Activated T-cell treated with anti-CD3 and anti-CD28 coated beads, Interleukin-2, amount 50 U/mL, for 48 hours (primary cell): ENCODE results near the gene MSMB.
A peak's percentile ranks its signal among the peaks of the same experiment; 100 is the strongest.
"Not testable (repeated sequence)": the region's sequence is repeated elsewhere in the genome, so short reads cannot be mapped to it uniquely, and the experiment has no call there.

Source experiments
- DNase-seq, 2 experiments: peaks; one replicate each; pipeline ENCODE4 v3.0.0-alpha.2; 2020

The MSMB gene, protein sequence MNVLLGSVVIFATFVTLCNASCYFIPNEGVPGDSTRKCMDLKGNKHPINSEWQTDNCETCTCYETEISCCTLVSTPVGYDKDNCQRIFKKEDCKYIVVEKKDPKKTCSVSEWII

DNA sequence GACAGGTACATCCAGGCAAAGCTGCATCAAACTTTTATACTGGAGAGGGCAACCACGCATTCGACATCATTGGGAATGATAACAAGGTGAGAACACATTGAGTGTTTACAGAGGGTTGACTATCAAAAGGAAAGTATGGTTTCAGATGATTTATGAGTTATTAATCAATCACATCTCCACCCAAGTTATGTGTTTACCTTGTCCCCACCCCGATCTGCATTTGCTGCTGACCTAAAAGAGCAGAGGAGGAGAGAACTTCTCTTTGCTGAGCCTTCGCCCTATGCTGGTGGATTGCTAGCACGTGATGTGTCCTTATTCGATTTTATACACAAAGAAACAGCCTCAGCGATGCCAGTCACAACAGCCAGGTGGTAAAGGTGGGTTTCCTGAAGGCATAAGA, at the start of gene MSMB:
Gene MSMB, minus strand, starts transcription at position 9 of the 400 bp plus-strand sequence. CDS start 32 bp downstream, outside the sequence.
- no peak for DNase-seq

DNA sequence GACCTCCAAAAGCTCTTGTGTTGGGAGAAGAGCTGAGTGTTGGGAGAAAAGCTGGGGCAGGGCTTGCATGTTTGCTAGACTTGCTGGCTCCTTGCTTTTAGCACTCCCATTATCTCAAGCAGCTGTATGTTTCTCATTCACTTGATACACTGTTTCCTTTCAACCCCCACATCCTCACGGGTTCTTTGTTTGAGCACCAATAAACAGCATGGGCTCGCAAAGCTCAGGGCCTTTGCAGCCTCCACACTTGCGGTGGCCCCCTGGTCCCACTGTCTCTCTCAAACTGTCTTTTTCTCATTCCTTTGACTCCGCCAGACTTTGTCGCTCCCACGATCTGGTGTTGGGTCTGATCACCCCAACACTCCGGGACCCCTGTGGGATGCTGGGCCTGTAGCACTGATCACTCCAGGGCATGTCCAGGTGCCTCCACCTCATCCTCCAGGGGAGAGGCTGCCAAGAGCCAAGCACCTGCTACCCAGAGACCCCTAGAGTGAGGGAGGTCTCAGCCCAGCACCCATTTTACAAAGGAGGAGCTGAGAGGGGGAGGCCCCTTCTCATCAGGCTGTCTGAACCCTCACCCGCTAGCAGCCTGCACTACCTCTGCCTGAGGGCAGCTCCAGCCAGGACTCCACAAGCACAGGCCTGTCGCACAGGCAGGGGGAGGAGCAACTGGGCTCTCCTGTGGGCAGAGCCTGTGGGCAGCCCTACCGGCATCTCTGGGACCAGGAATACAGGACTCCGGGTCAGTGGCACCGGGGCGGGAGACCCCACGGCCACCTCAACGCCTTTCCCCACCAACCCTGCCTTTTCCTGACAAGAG, 49.1 kb upstream of the MSMB start:
- DNase-seq = peak; percentile 49 to 52

DNA sequence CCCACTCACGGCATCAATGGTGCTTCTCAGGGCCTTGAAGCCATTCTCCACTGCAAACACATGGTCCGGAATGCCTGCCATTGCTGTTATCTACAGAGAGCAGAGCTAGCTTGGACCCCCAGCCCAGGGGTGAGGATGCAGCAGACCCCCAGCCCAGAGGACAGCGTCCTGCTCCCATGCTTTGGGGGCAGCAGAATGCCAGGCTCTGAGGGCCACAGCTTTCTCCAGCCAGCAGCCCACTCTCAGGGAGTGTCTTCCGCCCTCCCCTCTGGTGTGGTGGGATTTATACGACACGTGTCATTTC, 48.1 kb upstream of the MSMB start:
- no peak for DNase-seq

DNA sequence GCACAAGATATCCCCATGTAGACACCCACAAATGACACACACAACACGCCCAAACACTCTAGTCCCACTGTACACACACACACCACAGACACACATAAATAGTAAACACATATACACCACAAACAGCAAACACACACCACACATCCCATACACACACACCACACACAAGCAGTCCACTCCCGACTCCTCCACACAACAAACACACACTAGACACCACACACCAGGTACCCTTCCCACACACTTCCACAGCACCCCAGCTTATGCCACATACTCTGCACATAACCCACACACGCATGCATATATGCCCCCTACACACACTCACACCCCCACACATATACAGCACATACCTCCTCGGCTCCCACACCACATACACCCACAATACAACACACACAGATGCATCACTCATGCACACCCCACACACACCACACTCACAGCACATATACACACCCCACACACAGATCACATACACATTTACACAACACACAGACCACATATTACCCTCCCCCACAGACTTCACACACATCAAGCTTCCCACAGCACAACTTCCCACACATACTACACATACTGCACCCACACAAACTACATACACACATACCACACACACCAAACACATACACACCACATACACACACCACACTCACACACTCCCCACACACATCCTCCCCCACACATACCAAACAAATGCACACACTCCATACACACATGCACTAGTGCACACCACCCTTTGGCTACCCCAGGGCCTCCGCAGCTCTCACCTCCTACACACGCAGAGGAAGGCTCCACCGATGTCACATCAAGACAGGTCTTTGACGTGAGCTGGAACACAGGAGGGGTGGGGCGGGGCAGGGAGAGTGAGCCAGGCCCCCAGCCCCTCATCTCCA, 47.5 kb upstream of the MSMB start:
- peak; percentile 49 to 60 for DNase-seq

DNA sequence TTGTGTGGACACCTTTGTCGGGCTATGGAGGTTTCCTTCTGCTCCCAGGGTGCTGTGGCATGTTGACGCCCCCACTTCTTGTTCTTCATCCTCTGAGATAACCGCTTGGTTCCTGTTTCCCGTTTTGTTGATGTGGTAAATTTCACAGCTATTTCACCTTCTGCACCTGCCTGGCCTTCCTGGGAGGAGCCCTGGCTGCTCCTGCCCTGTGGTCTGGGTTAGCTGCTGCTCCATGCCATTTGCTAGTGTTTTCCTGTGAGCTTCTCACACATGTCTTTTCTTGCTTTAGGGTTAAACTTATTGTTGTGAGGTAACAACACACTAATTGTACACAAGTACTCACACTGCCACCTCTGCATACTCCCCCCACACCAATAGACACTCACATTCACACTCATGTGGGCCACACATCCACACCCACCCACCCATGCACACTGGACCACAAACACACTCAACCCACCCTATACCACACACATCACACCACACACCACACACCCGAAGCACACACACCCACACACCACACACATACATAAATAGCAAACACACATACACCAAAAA, 46.5 kb upstream of the MSMB start:
- no peak for DNase-seq

DNA sequence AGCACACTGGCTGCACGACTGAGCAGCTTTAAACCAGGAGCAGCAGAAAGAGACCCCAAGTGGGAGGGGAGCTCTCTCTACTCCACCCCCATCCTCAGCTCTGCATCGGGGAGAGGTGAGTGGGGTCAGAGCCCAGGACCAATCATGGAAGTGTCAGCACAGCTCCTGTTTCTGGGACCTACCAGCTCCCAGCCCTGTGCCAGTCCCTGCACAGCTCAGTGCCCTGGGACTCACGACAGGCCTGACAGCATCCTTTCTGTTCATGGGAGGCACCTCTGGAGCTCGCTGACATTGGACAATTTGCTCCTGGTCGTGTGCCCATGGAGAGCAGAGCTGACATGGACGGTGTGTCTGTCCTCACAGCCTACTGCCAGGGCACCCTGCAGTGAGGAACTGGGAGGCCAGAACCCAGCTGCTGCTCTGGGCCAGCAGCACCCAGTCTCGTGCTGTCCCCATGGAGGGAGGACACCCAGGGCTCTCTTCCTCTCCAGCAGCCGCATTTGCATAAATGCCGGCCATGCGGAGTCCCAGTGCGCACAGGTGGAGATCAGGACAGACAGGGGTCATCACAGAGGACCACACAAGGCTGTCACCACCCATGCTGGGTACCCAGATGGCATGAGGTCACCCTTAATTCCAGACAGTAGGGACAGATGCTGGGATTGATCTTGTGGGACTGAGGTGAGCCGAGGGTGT, 45.9 kb upstream of the MSMB start:
- peak in 1 of 2 experiments; percentile 42 for DNase-seq

DNA sequence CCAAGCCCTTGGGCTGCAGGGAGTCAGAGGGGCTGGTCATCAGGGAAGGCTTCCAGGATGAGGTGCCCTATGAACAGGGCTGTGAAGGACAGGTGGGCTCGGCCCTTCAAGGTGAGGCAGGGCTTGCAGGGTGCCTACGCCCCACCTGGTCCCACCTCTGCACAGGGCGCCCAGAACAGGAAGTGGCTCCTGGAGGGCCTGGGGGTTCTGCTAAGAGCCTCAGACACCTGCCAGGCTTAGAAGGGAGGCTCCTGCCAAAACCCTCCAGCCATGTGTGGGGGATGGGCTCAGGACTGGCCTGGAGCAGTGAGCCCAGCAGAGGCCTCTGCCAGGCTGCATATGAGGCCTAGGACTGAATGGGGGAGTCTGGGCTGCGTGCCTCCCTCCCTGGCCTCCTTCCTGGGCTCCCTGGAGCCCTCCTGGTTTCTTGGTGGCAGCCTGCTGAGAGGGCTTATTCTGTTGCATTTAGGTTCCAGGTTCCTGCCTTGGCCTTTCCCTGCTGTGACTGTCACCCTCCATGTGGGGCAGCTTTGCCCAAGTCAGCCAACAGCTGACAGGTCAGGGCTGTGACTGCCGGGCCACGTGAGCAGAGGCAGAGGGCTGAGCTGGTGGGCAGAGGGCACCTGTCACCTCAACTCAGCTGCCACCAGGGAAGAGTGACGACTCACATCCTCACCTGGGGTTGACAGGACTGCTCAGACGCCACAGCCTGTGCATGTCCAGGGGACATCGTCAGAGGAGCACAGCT, 45.2 kb upstream of the MSMB start:
- DNase-seq = peak in 1 of 2 experiments; percentile 52

DNA sequence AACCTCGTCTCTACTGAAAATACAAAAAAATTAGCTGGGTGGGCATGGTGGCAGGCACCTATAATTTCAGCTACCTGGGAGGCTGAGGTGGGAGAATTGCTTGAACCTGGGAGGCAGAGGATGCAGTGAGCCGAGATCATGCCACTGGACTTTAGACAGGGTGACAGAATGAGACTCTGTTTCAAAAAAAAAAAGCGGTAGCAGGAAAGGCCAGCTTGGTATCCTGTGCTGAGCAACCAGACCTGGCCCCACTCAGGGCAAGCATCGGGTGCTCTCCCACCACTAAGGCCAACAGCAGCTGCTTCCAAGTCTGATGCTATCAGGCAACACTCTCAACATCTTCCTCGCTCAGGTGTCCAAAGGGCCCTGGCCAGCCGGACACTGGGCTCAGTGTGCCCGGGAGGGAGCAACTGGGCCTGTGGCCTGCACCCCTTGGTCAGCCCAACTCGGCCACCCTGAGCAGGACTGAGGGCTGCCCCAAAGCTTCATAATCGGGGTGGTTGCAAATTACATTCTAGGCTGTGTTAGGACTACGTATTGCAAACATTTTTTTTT, 44.3 kb upstream of the MSMB start:
- no peak for DNase-seq

DNA sequence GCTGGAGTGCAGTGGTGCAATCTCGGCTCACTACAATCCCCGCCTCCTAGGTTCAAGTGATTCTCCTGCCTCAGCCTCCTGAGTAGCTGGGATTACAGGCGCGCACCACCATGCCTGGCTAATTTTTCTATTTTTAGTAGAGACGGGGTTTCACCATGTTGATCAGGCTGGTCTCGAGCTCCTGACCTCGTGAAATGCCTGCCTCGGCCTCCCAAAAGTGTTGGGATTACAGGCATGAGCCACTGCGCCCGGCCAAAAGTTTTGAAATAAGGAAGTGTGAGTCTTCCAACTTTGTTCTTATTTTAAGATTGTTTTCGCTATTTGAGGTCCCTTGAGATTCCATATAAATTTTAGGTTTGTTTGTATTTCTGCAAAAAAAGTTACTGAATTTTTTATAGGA, 41.3 kb upstream of the MSMB start:
- DNase-seq = not testable (repeated sequence)

DNA sequence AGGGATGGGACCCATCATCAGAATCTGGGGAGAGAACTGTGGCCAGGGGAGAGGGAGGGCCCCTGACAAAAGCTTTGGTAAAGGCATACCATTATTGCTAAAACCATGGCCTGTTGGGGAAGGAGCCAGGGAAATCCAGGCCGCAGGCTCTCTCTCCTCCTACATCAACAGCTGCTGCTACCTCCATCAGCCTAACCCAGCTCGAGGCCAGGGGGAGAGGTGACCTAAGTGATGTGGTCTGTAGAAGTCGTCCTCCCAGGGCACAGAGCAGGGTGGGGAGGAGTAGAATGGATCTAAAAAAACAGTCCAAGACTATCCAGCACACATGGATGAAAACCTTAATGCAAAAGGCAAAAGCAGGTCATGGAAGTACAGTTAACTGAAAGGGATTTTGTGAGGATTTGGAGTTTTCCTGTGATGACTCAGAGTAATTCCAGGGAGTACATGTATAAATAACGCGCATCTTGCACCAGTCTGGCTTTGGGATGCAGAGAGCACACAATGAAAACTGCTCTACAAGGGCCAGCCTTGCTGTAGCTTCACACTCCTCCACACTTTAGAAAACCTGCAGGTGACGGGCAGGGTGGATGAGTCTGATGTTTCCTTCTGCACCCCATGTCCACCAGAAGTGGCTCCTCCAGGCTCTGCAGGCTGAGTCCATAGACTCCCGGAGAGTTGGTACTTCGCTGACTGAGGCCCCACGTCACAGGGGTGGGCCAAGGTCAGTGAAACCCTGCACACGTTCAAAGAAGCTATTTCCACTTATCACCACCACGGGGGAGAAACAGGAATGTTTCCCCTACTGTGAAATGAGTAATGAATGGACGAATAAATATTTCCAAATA, 38.5 kb upstream of the MSMB start:
- DNase-seq = no peak

DNA sequence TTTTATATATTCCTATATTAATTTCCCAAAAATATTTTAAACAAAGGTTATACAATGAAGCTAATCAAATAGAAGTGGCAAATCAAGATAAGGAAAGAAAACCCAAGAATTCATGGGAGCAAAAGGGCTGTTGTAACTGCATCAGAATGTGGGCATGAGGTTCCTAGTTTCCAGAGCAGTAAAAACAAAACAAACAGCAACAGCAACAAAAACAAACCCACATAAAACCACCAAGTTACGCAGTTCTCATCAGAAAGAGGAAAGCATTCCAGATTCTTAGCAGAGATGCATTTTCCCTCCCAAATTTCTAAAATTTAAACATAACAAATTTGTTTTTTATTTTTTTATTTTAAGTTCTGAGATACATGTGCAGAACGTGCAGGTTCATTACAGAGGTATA, 34.8 kb upstream of the MSMB start:
- no peak for DNase-seq

DNA sequence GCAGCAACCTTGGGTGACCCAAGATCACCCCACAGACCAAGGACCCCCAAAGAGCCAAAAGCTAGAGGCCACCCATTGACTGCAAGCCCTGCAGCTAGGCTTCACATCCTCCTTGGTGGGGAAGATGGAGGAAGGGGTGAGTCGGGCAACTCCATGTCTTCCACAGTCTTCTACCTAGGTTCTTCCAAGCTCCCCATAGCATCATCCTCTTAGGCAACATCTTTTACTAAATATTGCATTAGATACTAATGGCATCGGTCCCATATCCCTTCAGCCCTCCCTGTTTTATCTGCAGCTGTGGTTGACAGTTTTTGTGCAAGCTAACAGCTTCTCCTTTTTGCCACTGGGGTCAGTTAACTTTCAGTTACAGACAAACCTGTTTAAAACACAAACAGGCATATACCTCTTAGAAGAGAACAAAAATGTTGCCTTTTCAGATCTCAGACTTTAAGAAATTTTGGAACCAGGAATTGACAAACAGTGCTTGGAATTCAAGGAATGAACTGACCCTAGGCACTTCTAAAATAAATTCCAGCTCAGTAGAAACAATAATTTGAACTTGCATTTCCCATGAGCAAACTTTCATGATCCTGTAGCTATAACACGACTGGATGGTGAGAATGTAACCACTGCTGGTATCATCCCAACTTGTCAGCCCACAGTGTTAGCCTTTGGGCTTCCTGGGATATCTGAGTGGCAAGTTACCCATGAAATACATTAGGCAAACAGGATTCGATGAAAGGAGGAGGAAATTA, 33.9 kb upstream of the MSMB start:
- DNase-seq = no peak

DNA sequence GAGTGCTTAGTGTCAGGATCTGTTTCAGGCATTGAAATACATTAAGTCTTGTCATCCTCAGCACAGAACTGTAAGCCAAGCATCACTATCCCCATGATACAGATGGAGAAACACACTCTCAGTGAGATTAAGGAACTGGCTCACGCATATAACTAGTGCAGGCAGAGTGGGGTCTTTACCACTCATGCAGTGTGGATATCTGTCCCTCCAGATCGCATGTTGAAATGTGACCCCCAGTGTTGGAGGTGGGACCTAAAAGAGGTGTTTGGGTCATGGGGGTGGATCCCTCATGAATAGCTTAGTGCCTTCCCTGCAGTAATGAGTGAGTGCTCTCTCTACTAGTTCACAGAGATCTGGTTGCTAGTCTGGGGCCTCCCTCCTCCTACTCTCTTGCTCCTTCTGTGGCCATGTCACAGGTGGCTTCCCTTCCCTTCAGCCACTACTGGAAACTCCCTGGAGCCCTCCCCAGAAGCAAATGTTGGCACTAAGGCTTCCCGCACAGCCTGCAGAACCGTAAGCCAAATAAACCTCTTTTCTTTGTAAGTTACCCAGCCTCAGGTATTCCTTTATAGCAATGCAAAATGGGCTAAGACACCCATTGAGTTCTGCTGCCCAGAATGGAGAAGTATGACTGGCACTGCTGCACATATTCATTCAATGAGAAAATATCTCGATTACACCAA, 31.8 kb upstream of the MSMB start:
- no peak for DNase-seq

DNA sequence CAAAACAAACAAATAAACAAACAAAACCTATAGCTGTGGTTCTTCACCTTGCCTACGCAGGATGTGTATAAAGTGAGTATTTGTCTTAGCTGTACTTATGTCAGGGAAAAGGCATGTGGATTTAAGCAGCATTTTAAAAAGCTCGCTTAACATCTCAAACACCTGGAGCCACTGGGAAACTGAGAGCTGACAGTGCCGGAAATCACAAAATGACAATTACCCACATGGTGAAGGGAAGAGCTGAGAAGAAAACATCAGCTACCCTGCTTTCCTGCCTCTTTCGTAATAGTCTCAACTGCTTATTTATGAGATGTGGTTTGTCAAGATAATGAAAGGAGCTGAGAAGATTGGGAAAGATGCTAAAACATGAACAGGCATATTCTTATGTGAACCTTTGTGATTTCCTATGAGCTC, 31.1 kb upstream of the MSMB start:
- DNase-seq = no peak

DNA sequence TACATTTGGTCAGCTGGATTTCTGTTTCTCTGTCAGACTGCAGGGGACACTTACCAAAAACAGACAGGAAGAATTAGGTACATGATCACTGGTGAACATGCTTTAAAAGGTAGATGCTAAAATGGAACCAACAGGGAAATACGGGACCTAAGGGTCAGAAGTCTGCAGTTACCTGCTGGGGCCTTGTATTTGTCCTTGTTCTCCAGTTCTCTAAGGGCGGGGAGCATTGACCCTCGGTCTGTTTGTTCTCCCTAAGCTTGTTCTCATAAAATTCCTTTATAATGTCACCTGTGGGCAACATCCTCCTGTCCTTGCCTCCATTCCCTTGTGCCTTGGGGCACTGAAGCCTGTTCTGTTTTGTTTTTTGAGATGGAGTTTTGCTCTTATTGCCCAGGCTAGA, 29.8 kb upstream of the MSMB start:
- DNase-seq = no peak

DNA sequence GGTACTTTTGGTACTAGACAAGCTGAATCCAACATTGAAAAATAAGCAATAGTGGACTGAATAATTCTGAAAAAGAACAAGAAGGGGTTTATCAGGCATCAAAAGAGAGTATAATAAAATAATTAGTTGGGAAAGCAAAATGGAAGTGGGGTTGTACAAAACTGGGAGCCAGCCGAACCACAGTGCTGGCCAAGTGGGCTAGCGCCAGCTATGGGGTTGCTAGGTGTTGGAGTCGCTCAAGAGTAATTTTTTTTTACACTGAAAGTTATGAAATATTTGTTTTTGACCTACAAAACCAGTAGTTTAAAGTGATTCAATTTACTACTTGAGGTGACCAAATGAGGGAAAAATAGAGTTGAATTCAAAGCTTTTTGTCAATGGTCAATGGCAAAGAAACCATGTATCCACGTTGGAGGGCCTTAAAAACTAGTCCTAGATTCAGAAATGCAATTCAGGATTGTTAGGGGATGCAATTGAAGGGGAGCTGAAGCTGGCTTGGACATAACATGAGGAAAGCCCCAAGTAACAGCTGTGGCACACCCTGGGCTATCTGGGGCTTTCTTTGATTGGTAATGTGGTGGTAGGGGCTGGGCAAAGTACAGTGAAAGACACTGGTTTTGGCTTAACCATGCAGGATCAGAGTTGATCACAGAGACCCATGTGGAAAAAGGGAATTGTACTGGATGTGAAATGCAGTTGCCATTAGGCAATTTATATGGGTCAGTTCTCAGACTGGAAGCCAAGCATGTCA, 28.3 kb upstream of the MSMB start:
- DNase-seq = no peak

DNA sequence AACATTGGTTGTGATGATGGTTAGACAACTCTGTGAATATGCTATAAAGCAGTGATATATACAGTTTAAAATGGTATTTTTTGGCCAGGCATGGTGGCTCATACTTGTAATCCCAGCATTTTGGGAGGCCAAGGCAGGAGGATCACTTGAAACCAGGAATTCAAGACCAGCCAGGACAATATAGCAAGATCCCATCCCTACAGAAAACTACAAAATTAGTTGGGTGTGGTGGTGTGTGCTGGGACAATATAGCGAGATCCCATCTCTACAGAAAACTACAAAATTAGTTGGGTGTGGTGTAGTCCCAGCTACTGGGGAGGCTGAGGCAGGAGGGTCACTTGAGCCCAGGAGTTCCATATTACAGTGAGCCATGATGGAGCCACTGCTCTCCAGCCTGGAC, 27.5 kb upstream of the MSMB start:
- DNase-seq = no peak

DNA sequence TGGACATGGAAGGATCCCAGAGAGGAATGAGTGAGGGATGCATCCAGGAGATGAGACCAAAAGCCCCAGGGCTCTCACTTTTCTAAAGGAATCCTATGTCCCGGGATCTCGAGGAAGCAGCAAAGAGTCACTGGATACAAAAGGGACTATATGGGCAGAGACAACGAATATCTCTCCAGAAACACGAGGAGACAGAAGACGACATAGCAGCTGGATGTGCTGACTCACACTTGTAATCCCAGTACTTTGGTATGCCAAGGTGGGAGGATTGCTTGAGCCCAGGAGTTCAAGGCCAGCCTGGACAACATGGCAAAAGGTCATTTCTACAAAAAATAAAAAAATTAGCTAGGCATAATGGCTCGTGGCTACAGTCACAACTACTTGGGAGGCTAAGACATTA, 24.7 kb upstream of the MSMB start:
- DNase-seq = no peak
